Kidney (tissue), 14 donors: Measurements from ENCODE around the gene SPRY4. TPM values are rescaled to one million over a fixed set of nuclear protein-coding genes. Genes with fewer than 3 reads are reported as not detected.

ENCODE experiments used
- DNase-seq, 5 donors: peaks; one replicate each; pipeline ENCODE4 v3.0.0-alpha.2; 2013 to 2020
- FAIRE-seq: peaks from 2 replicates; lab custom pipeline; 2012; peaks lifted over from hg19 to GRCh38; lab: Jason Lieb, UNC
- H3K27ac ChIP-seq, 2 donors: one replicate each; pipeline ENCODE4 v1.7.0; 2013; ENCODE audit warnings: low read depth in 2 of 2, low read length in 2 of 2, inconsistent platforms in 1 of 2
- H3K27me3 ChIP-seq: one replicate; pipeline ENCODE4 v1.7.1; 2013; ENCODE audit warnings: low read length, inconsistent platforms; ENCODE audit not compliant: control insufficient read depth, insufficient read depth
- H3K36me3 ChIP-seq, 3 donors: one replicate each; pipeline versions ENCODE4 v1.7.0 to v1.7.1; 2013; ENCODE audit warnings: low read length in 3 of 3, control low read depth in 1 of 3, inconsistent platforms in 1 of 3; ENCODE audit not compliant: insufficient read depth in 3 of 3, control insufficient read depth in 2 of 3
- H3K4me1 ChIP-seq, 3 donors: one replicate each; pipeline versions ENCODE4 v1.7.0 to v1.7.1; 2013; ENCODE audit warnings: low read length in 3 of 3, inconsistent platforms in 1 of 3, low read depth in 1 of 3; ENCODE audit not compliant: control insufficient read depth in 2 of 3, insufficient read depth in 2 of 3
- H3K4me3 ChIP-seq, 3 donors: one replicate each; pipeline versions ENCODE4 v1.7.0 to v1.8.1; 2013; ENCODE audit warnings: low read length in 3 of 3, control low read depth in 1 of 3, inconsistent platforms in 1 of 3
- H3K9ac ChIP-seq, 3 donors: one replicate each; pipeline versions ENCODE4 v1.7.0 to v1.7.1; 2013; ENCODE audit warnings: low read length in 3 of 3, control low read depth in 1 of 3, inconsistent platforms in 1 of 3
- H3K9me3 ChIP-seq, 3 donors: one replicate each; pipeline versions ENCODE4 v1.7.0 to v1.7.1; 2013; ENCODE audit warnings: low read length in 3 of 3, control low read depth in 1 of 3, inconsistent platforms in 1 of 3; ENCODE audit not compliant: control insufficient read depth in 2 of 3, insufficient read depth in 1 of 3
- intact Hi-C: fragments of 100-400 bp; cut with DNase I; formaldehyde crosslinking; loops from one replicate; pipeline ENCODE4 v1.11.1; 2022
- polyA plus RNA-seq: library from polyadenylated mRNA; stranded (reverse); fragments of 350-450 nt; fragmentation: Illumina TruSeq; extraction: RNeasy Lipid Tissue Mini Kit (QIAGEN cat#74804); gene quantifications from one replicate; pipeline ENCODE4 v1.2.3, GENCODE V29; 2014; ENCODE audit warnings: low read depth, low replicate concordance; ENCODE audit not compliant: insufficient read depth
- total RNA-seq: library from RNA; stranded (reverse); fragmentation: NEBNext Ultra II Directional; extraction: Animal tissue kit (Norgen Biotek cat#: 25700); gene quantifications from one replicate; pipeline ENCODE4 v1.2.1, GENCODE V29; 2021
- TF ChIP-seq, protein P1 (sequence below): IDR thresholded peaks from 3 replicates; pipeline ENCODE4 v1.5.1; 2012; ENCODE audit warnings: mild to moderate bottlenecking, moderate library complexity, borderline replicate concordance; ENCODE audit not compliant: insufficient read depth; ENCODE audit errors: extremely low read depth
- donor health status: control.
- donor health status: control.
- donor health status: control.
- donor health status: control.
- donor health status: control.
- donor health status: DM: yes; HTN: yes; CAD: no.
- donor health status: Normal renal cell carcinoma (clear cell type).

Gene SPRY4
- total and polyA plus RNA-seq, 2 donors from 2014 or later: 6.0 to 16.6 TPM

DNA sequence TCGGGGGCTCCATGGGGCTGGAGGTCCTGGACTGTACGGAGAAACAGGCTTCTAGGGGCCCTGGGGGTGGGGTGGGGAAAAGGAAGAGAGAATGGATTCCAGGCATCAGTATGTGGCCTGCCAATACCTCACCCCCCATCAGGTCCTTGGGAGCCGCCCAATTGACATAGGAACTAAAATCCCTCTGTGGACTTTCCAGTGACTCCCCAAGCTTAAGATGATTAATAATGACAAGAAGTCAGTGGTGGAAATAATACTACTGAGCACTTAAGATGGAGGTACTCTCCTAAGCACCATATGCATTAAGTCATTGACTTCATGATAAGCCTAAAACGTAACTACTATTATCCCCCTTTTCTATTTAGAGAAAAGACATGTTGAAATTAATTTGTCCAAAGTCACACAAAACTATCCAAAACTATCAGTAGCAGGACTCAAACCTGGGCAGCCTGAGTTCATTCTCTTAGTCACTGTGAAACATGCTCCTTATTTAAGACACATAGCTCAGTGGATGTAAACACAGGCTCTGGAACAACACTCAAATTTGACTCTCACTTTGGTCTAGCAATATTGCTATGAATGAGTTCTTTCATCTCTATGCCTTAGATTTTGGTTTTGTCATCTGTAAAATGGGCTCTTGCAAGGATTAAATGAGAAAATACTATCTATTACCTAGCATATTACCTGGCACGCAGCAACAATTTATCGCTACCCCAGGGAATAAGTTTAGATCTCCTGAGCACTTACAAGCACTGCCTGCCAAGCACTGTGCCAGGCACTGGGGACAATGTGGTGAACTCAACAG is 9.5 kb downstream of the SPRY4 start:
- Histone ChIP-seq H3K9ac (no peak overlapping the region), H3K9me3 (no peaks in the 10 kb centered on the region), H3K36me3 (peaks cover 0 to 28% (median 7%) of the 10 kb centered on the region in 3 donors), H3K4me1 (peaks cover 4 to 26% (median 14%) of the 10 kb centered on the region in 3 donors), H3K27me3 (no peaks in the 10 kb centered on the region), H3K27ac (no peak overlapping the region), H3K4me3 (no peak overlapping the region)
- DNase-seq (no peak), FAIRE-seq (no peak)
- TF ChIP-seq, protein P1, sequence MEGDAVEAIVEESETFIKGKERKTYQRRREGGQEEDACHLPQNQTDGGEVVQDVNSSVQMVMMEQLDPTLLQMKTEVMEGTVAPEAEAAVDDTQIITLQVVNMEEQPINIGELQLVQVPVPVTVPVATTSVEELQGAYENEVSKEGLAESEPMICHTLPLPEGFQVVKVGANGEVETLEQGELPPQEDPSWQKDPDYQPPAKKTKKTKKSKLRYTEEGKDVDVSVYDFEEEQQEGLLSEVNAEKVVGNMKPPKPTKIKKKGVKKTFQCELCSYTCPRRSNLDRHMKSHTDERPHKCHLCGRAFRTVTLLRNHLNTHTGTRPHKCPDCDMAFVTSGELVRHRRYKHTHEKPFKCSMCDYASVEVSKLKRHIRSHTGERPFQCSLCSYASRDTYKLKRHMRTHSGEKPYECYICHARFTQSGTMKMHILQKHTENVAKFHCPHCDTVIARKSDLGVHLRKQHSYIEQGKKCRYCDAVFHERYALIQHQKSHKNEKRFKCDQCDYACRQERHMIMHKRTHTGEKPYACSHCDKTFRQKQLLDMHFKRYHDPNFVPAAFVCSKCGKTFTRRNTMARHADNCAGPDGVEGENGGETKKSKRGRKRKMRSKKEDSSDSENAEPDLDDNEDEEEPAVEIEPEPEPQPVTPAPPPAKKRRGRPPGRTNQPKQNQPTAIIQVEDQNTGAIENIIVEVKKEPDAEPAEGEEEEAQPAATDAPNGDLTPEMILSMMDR: no peak
- intact Hi-C loops: no loop called here

DNA sequence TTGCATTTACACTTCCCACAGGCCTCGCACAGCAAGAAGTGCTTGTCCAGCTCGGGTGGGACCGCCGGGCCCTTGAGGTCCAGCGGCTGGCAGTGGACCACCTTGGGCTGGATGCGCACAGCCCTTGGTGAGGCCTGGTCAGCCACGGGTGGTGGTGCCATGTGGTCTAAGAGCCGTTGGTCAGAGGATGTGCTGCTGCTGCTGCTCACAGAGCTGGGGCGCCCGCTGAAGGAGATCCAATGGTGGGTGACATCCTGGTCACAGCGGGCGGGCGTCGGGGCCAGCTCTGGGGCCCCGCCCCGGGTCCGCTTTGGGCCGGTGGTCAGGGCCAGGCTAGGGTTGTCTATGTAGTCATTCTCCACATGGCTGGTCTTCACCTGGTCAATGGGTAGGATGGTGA is 10.2 kb downstream of the SPRY4 start:
- H3K9me3 ChIP-seq: no peaks in the 10 kb centered on the region
- H3K4me1 ChIP-seq: peaks cover 4 to 26% (median 14%) of the 10 kb centered on the region in 3 donors
- intact Hi-C loops: no loop called here
- H3K9ac ChIP-seq: no peak overlapping the region
- TF ChIP-seq, protein P1: no peak
- FAIRE-seq (no peak), DNase-seq (no peak)
- no peak overlapping the region for H3K27ac ChIP-seq
- H3K36me3 ChIP-seq: peaks cover 0 to 28% (median 7%) of the 10 kb centered on the region in 3 donors
- H3K27me3 ChIP-seq: no peaks in the 10 kb centered on the region
- no peak overlapping the region for H3K4me3 ChIP-seq

DNA sequence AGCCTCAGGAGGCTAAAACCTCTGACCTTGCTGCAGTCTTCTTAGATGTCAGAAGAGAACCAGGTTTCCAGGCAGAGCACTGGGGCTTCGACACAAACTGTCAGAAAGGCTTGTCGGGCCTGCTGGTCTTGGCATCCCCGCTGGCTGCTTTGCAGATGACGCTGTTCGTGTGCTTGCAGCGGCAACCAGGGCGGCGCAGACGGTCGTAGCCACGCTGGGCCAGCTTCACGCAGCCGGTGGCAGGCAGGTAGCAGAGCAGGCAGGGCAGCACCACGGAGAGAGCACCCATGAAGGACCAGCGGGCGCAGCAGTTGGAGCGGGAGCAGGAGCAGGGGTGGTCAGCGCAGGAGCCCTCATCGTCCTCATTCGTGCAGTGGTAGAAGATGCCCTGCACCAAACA is 10.7 kb downstream of the SPRY4 start:
- H3K4me1 ChIP-seq: peaks cover 4 to 26% (median 14%) of the 10 kb centered on the region in 3 donors
- H3K9ac ChIP-seq: no peak overlapping the region
- DNase-seq (no peak), FAIRE-seq (no peak)
- TF ChIP-seq, protein P1: no peak
- no peaks in the 10 kb centered on the region for H3K27me3 ChIP-seq
- H3K27ac ChIP-seq: no peak overlapping the region
- intact Hi-C loops: no loop called here
- no peak overlapping the region for H3K4me3 ChIP-seq
- H3K36me3 ChIP-seq: peaks cover 0 to 28% (median 7%) of the 10 kb centered on the region in 3 donors
- H3K9me3 ChIP-seq: no peaks in the 10 kb centered on the region
